SK-N-MC (cell line): ENCODE measurements around the gene RRP12.

Source experiments
- EZH2 ChIP-seq: fragments of 200-600 bp; sonication (generic); IDR thresholded peaks from one replicate; pipeline ENCODE4 v1.6.1; 2017; ENCODE audit warnings: antibody characterized with exemption
- FOXP2 ChIP-seq: optimal IDR thresholded peaks from 2 replicates; pipeline ENCODE3; 2011; ENCODE audit warnings: mild to moderate bottlenecking, moderate library complexity; ENCODE audit not compliant: insufficient read depth; ENCODE audit errors: extremely low read length, control extremely low read depth
- POLR2AphosphoS5 ChIP-seq: IDR thresholded peaks from 2 replicates; pipeline ENCODE4 v1.6.1; 2012; ENCODE audit warnings: mild to moderate bottlenecking, low read depth, low read length, borderline replicate concordance

DNA sequence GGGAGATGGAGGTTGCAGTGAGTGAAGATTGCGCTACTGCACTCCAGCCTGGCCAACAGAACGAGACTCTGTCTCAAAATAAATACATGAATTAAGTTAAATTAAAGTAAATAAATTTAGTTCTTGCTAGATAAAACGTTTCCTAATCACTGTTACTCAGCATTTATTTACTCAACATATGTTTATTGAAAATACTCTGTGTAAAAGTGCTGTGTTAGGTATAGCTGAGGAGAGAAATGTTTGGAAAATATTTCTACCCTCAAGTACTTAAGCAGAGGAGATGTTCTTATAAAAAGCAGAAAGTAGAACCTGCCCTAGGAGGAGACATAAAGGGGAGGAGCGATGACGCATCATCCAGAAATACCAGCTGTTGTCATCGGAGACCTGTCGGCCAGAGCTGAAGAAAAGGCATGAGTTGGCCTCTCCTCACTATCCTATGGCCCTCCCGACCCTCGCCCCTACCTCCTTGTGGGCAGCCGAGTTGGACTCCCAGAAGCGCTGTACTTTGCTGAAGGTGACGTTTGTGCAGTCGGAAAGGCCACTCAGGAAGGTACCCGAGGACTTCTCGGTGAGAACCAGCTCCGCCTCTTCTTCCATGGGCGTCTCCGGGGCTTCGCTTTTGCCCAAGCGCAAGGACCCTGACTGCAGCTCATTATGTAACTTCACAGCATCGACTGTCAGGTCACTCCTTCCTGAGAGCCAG is 1.1 kb downstream of the RRP12 start:
- no peak for TF ChIP-seq POLR2AphosphoS5
- no peak for TF ChIP-seq EZH2
- no peak for TF ChIP-seq FOXP2
